ENCODE data around the gene ARL8B.
"Not testable (repeated sequence)": the region's sequence is repeated elsewhere in the genome, so short reads cannot be mapped to it uniquely, and the experiment has no call there.

Gene ARL8B

DNA sequence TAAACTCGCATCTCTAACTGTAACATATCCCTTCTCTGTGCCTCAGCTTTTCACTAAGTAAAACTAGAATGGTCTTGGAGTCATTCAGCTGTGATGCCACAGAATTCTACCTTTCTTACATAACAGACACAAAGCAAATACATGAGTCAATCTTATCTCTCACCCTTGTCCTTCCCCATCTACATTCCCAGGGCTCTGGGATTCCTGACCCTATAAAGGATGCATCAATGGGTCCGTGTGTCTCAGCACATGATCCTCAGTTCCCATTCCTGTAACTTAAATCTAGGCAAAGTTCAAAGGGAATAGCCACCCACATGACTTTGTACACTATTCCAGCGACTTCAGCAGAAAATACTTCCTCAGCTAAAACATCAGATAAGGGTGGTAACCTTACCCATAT, 11.8 kb upstream of the ARL8B start:
- no peak for DNase-seq (ENCODE audit: low read depth in 2 of 2)

DNA sequence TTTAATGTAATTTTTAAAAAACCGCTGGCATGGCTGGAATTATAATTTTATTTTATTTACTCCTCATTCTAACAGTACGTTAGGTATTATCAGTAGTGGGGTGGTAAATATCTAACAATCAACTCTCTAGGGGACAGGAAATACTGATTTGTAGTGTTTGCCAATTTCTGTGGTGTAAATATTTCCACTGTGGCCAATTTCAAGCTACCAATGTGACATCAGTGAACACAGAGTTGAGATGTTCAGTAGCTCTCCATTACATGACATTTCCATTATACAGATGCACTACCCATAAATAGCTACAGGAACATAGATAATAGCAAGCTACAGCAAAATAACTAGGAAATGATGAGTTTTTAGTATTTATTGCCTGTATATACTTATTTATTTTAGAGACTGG, 10.0 kb upstream of the ARL8B start:
- DNase-seq (ENCODE audit: low read depth in 2 of 2), result no peak

DNA sequence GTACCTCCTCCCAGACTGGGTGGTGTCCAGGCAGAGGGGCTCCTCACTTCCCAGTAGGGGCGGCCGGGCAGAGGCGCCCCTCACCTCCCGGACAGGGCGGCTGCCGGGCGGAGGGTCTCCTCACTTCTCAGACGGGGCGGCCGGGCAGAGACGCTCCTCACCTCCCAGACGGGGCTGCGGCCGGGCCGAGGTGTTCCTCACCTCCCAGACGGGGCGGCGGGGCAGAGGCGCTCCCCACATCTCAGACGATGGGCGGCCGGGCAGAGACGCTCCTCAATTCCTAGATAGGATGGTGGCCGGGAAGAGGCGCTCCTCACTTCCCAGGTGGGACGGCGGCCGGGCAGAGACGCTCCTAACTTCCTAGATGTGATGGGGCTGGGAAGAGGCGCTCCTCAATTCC, 8.4 kb upstream of the ARL8B start:
- DNase-seq (ENCODE audit: low read depth in 2 of 2), result not testable (repeated sequence)

DNA sequence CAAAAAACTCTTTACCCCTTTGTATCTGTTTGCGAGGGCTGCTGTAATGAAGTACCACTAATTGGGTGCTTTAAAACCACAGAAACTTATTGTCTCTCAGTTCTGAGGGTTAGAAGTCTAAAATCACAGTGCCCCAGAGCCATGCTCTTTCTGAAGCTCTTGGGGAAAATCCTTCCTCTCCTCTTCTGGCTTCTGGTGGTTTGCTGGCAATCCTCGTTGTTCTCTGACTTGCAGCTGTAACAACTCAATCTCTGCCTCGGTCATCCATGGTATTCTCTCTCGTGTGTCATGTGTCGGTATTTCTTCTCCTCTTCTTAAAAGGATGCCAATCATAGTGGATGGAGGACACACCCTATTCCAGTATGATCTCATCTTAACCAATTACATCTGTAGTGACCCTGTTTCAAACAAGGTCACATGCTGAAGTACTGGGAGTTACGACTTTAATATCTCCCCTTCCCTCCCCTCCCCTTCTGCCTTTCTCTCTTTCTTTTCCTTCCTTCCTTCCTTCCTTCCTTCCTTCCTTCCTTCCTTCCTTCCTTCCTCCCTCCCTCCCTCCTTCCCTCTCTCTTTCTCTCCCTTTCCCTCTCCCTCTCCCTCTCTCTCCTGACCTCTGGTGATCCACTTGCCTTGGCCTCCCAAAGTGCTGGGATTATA, 6.5 kb upstream of the ARL8B start:
- DNase-seq (ENCODE audit: low read depth in 2 of 2), result no peak

DNA sequence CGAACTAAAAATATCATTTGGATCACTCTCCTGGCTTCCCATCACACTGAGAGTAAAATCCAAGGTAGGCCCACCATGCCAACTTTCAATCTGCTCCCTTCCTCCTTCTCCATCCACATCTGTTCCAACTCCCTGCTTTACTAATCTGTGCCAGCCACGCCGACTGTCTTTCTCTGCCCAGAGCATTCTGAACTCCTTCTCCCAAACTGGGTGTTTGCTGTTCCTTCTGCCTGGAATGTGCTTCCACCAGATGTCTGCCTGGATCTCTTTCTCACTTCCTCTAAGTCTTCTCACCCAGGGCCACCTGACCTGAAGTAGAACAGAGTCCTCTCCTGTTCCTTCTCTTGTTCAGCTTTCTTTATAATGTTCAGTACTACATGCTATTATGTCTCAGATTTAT, 5.6 kb upstream of the ARL8B start:
- DNase-seq (ENCODE audit: low read depth in 2 of 2), result no peak

DNA sequence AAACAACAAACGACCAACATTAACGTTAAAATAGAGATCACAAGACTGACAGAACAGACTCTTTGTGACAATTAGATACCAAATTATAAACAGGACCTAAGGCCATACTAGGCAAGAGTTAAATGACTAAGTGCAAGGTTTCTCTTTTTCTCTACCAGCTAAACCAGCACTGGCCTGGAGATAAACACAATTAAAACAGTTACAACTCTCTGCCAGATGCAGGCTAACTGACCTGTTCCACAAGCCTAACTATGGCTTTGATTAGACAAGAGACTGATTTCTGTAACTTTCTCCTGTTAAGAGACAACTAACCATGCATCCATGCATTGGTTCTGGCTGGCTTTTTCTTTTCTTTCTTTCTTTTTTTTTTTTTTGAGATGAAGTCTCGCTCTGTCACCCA, 1.6 kb upstream of the ARL8B start:
- DNase-seq (ENCODE audit: low read depth in 2 of 2), result no peak

DNA sequence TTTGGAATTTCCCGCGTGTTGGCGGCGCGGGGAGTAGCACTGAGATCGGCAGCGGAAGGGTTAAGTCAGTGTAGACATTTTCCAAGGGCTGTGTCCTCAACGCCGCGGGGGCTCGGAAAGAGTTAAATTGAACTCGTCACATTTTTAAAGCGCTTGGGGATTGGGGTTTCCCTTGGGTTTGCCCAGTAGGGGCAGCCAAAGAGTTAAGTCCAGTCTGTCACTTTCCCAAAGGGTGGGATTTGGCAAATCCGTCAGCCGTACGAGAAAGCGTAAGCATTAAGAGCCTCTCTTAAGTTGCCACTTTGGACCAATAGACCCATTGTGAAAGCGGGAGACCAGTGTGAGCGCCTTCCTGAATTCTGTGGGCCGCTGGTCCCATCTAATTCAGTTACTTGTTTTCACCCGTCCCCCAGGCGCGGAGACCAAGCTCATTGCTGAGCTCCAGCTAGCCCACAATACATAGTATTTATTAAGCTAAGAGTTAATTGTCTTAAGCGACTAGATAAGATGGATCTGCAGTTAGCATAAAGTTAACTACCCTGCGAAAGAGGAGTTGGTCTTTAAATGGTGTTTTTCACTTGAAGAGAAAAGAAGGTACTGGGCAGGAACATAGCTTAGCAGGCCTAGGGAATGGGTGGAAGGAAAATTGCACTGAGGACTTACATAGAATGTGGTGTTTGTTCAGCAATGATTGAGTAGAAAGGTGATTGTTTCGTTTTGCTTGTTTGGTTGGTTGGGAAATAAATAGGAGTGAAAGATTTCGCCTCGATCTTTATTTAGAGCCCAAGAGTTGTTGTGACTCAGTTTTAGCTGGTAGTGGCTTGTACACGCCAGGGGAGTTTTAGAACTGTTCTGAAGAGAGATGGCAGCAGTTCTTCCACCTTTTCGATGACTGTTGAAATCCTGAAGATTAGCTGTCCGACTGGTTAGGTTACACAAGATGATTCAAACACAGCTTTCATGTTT, 932 bp downstream of the ARL8B start:
- peak; percentile 12 to 13 for DNase-seq (ENCODE audit: low read depth in 2 of 2)

DNA sequence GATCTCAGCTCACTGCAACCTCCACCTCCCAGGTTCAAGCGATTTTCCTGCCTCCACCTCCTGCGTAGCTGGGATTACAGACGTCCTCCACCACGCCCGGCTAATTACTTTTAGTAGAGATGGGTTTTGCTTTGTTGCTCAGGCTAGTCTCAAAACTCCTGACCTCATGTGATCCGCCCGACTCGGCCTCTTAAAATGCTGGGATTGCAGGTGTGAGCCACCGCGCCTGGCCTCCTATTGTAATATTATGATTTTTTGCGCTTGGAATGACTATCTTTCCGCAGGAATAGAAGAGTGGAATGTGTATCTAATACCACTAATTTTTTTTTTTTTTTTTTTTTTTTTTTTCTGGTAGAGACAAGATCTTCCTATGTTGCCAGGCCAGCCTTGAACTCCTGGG, 1.8 kb downstream of the ARL8B start:
- no peak for DNase-seq (ENCODE audit: low read depth in 2 of 2)

DNA sequence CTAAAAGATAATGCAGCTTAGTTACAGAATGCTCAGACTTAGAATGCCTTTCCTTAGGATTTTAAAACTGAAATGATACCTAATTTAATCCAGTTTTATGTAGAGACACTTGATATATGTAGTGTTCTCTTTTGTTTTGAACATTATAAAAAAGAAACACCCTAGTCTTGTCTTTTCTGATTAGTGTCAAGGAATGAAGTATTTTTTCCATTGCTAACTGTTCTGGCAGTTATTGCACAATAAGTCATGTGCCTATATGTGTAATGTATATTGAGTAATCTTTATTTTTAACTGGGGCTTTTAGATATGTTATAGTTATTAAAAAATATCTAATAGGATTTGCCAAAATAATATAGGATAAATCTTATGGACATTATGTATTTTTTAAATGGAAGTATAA, 4.5 kb downstream of the ARL8B start:
- DNase-seq (ENCODE audit: low read depth in 2 of 2), result no peak

DNA sequence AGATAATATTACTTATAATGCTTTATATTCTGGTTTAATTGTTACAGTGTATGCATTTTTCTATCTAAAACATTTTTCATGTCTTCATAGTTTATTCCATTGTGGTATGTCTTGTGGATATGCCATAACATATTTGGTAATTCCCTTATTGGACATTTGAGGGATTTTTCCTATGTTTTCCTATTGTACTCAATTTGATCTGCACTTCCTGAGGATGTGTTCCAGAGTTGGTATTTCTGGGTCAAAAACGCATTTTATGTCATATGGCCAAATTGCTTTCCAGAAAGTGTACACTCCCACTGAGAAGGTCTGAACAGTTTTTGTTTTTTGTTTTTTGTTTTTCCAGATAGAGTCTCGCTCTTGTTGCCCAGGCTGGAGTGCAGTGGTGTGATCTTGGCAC, 6.8 kb downstream of the ARL8B start:
- DNase-seq (ENCODE audit: low read depth in 2 of 2), result no peak

DNA sequence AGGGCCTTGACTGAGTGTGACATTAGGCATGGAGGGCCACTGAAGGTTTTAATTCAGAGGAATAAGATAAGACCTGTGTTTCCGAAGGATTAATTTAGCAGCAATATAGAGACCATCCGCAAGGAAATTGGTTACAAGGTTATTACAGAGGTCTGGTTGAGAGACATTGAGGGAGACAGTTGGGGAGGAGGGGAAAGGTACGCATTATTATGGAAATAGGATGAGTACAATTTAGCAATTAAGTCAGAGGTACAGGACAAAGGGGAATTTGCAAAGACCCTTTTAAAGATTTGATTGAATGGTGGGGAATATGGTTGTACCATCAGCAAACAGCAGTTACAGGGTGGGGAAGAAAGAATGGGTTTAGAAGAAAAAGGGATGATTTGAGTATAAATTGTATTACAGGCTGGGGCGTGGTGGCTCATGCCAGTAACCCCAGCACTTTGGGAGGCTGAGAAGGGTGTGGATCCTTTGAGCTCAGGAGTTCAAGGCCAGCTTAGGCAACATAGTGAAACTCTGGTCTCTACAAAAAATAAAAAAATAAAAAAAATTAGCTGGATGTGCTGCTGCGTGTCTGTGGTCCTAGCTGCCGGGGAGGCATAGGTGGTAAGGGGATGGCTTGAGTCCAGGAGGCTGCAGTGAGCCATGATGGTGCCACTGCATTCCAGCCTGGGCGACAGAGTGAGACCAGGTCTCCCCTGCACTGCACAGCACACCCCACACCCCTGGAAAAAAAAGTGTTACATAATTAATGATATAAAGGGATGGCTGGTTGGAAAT, 11.3 kb downstream of the ARL8B start:
- no peak for DNase-seq (ENCODE audit: low read depth in 2 of 2)

DNA sequence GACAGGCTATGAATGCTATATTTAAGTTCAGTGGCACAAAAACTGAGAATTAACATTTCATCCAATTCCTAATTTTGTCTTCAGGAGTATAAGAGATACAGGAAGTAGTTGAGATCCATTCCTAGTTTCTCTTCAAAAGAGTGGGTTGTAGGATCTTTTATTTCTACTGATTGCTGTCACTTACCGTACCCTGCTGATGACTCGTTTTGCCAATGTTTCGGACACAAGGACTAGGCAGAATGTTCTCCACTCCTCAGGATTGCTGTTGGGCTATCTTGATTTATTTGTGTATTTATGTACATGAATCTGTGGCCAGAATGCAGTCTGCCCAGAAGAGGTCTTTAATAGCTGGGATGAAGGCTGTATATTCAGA, 11.9 kb downstream of the ARL8B start:
- no peak for DNase-seq (ENCODE audit: low read depth in 2 of 2)

DNA sequence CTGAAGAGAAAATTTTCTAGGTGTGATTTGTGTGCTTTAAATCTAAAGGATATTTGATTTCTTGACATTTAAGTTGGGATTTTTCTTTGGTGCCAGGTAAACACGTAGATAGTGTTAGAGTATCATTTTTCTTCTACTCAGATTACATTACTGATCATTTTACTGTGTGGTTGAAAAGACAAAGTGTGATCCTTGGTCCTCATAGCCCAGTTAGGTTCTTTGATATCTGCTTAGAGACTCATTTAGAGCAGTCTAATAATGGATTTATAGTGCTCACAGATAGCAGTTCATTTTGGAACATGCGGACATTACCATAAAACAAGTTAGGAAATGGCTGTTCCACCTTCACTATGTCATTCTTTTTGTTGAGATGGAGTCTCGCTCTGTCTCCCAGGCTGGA, 12.4 kb downstream of the ARL8B start:
- no peak for DNase-seq (ENCODE audit: low read depth in 2 of 2)

DNA sequence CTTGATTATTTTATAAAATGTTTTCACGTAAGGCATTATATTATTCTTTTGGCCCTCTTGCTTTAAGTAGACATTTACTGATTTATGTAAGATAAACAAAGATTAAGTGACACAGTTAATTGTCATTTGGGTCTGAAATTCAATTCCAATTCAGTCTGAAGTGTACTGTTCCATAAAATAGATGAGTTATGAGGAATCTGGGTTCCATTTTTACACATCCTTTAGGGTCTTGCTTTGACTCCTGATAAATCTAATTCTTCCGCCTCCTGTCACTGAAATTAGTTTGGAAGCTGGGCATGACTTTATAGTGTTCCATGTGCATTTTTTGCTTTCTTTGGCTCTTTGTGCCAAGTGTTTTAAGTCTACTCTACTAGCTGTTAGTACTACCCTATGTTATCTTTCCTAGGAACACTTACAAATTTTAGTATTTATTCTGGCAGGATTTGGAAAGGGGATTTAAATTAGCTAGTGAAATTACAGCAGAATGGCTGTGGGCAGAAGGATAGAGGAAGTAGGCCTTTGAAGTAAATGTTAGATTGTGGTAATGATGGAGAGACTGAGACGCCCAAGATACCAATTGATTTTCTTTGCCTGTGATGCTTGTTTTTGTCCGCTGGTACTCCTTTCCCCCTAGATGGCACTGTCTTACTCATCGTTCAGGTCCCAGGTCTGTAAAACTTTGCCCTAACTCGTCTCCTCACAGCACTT, 14.3 kb downstream of the ARL8B start:
- peak in 1 of 2 donors; percentile 19 for DNase-seq (ENCODE audit: low read depth in 2 of 2)

DNA sequence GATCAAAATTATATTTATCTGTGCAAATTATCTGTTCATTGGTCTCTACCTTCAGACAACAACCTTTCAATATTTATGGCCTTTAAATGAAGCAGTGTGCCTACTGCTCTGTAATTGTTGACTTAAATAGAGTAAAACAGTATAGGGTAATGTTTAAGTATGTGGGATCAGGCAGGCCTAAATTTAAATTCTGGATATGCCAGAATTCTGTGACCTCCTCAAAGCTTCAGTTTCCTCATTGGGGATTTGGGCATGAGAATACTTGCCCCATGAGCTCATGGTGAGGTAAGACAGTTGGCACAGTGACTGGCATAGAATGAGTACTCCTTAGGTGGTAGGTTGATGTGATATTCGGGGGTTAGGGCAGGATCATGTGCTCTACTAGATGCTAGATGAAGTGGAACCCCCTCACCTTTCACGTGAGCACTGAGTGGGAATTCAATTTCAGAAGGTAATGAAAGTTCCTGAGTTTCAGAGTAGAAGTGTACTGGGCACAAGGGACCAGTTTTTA, 14.9 kb downstream of the ARL8B start:
- DNase-seq (ENCODE audit: low read depth in 2 of 2), result no peak

DNA sequence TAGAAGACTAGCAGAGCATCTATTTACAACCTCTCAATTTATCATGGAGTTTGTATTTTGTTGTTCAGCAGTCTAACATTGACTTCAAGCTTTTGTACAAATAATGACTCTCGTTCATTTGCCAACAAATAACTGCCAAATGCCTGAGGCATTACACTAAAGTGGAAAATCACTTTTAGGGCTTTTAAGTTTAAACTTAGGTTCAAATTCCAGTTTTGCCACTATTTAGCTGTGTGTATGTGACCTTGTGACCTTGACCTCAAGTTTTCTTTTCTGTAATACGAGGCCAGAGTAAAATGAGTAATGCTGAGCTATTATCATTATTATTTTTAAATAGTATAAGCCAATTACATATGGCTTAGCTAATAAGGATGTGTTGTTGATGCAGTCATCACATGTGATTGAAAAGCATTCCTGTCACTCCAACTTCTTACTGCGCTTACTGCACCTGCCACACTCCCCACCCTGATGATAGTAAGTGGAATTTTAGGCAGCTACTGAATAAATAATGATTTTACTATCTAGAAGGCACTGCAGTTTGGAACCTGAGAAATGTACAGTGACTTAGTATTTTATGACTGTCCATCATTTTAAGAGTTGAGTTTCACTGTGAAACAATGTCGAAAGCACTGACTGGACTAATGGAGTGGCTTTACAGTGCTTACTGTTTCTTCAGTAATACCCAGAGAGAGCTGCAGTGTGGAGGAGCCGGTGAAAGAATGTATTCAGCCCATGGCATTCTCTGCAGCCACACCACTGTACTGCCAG, 16.3 kb downstream of the ARL8B start:
- DNase-seq (ENCODE audit: low read depth in 2 of 2), result no peak

DNA sequence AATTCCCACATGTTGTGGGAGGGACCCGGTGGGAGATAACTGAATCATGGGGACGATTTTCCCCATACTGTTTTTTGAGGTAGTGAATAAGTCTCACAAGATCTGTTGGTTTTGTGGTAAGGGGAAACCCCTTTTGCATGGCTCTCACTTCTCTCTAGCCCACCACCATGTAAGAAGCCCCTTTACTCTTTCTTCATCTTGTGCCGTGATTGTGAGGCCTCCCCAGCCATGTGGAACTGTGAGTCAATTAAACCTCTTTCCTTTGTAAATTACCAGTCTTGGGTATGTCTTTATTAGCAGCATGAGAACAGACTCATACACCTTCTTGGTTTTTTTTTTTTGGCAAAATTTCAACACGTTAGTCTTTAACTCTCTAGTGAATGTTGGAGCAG, 18.1 kb downstream of the ARL8B start:
- DNase-seq (ENCODE audit: low read depth in 2 of 2), result no peak

DNA sequence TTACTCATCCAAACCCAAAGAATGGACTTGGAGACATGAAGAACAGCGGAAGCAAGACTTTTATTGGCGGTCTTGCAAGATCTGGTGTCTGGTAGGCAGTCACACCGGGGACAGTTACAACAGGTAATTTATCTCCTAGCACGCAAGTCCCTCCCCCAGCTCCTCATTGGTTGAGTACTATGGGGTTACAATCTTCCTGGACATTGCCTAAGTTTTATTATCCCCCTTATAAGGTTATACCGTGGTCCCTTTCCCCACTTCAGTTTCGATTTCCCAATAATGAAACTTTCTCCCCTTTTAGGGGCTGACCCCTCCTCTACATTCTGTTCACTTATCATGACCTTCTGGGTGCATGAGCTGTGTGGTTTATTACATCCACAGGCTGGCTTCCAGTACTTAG, 18.7 kb downstream of the ARL8B start:
- no peak for DNase-seq (ENCODE audit: low read depth in 2 of 2)

DNA sequence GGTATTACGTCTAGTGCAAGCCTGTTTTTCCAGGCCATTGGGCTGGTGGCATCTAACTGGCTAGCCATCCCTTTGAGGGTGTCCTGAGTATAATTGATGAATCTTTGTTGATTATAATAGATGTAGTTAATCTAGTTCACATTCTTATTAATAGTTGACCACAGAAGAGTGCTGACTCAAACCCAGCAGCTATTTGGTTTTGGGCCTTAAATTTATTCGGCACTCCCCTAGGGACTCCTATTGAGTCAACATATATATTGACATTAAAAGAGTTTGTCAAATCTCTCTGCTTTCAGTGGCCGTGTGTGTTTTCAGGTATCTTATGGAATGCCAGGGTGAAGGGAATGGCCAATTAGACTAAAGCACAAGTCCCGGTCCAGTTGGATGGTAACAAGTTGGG, 19.7 kb downstream of the ARL8B start:
- DNase-seq (ENCODE audit: low read depth in 2 of 2), result no peak

DNA sequence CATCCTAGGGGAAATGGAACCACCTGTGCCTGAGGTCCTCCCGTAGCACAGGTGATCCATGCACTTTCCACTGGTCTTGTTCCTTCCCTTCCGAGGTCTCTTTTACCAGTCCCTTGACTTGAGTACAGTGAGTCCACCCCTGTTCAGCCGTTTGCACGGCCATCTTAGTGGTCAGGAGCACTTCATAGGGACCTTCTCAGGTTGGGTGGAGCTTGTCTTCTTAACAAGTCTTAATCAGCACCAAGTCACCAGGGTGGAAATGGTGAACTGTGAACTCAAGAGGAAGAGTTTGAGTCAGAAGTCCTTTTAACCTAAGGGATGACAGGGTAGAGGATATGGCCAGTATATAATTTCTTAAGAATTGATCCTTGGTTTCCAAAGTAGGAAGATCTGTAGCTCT, 21.4 kb downstream of the ARL8B start:
- DNase-seq (ENCODE audit: low read depth in 2 of 2), result no peak

All from activated CD4-positive, alpha-beta T cell treated with anti-CD3 and anti-CD28 coated beads for 24 hours (primary cell).